Measurements from ENCODE around the gene DENND2A.

DNA sequence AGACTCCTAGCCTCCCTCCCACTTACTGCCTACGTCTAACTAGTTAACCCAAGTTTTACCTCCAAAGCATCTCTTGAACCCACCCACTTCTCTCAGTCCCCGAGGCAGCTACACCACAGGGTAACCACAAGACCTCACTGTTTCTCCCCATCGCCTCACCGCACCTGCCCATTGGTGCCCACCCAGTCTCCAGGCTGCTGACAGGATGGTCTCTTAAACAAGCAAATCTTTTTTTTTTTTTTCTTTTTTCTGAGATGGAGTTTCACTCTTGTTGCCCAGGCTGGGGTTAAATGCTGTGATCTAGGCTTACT, 47.0 kb downstream of the DENND2A start:
- TF ChIP-seq, protein P1, sequence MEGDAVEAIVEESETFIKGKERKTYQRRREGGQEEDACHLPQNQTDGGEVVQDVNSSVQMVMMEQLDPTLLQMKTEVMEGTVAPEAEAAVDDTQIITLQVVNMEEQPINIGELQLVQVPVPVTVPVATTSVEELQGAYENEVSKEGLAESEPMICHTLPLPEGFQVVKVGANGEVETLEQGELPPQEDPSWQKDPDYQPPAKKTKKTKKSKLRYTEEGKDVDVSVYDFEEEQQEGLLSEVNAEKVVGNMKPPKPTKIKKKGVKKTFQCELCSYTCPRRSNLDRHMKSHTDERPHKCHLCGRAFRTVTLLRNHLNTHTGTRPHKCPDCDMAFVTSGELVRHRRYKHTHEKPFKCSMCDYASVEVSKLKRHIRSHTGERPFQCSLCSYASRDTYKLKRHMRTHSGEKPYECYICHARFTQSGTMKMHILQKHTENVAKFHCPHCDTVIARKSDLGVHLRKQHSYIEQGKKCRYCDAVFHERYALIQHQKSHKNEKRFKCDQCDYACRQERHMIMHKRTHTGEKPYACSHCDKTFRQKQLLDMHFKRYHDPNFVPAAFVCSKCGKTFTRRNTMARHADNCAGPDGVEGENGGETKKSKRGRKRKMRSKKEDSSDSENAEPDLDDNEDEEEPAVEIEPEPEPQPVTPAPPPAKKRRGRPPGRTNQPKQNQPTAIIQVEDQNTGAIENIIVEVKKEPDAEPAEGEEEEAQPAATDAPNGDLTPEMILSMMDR (IDR thresholded peaks at IDR 0.05; ENCODE audit: insufficient read depth, low read length): no peak
- TF ChIP-seq POLR2AphosphoS5 (IDR thresholded peaks at IDR 0.05; ENCODE audit: low read depth) (no peak), GABPA (IDR thresholded peaks at IDR 0.05; ENCODE audit: low read depth) (no peak)

All from HL-60 (cell line).